ENCODE data around the gene AP2M1. TPM values are rescaled to one million over a fixed set of nuclear protein-coding genes. Genes with fewer than 3 reads are reported as not detected.

AP2M1 gene
- total RNA-seq, 4 donors from 2014 or later: 153 to 318 (median 182) TPM

GRCh38 chr3:184178521-184179138, 4.0 kb downstream of the AP2M1 start:
- no peaks in the 10 kb centered on the region for H3K9me3 ChIP-seq
- in situ Hi-C loops (cut with MboI; ENCODE audit: low pct_ligation_motif_present in 1 of 4, low pct_unique_long_range_greater_than_20kb in 1 of 4, low sequenced_read_pairs in 3 of 4): no loop called here

GRCh38 chr3:184180165-184180564, 5.5 kb downstream of the AP2M1 start:
- in situ Hi-C loops (cut with MboI; ENCODE audit: low pct_ligation_motif_present in 1 of 4, low pct_unique_long_range_greater_than_20kb in 1 of 4, low sequenced_read_pairs in 3 of 4): no loop called here
- 83% methylated on average over 6 of the region's 6 CpGs; no CpG with 5 or more reads in 1 of the 2 donors for WGBS, 2 donors (ENCODE audit: low coverage in 1 of 2)
- intact Hi-C loops (cut with DNase I; ENCODE audit: low total_unique reads): loop anchor here (10.0 kb wide), 1 partner anchor 45 kb away; the partner anchor contains the start of gene EIF2B5
- no peak for DNase-seq
- Histone ChIP-seq H3K27ac (no peak overlapping the region), H3K27me3 (no peaks in the 10 kb centered on the region), H3K4me3 (no peak overlapping the region), H3K4me1 (peaks cover 14 to 32% (median 29%) of the 10 kb centered on the region in 4 donors), H3K36me3 (peaks cover 0 to 57% (median 28%) of the 10 kb centered on the region in 4 donors), H3K9me3 (no peaks in the 10 kb centered on the region)
- TF ChIP-seq EP300 (IDR thresholded peaks at IDR 0.05; ENCODE audit: low read depth): no peak
- no peak for TF ChIP-seq POLR2AphosphoS5 (IDR thresholded peaks at IDR 0.05)
- TF ChIP-seq CTCF (IDR thresholded peaks at IDR 0.05): no peak
- no peak for TF ChIP-seq POLR2A (IDR thresholded peaks at IDR 0.05)

More at GRCh38 chr3:184178521-184179138, 4.0 kb downstream of the AP2M1 start:
- TF ChIP-seq POLR2A (IDR thresholded peaks at IDR 0.05) (no peak), POLR2AphosphoS5 (IDR thresholded peaks at IDR 0.05) (no peak)
- intact Hi-C loops (cut with DNase I; ENCODE audit: low total_unique reads): no loop called here
- peaks cover 18 to 38% (median 29%) of the 10 kb centered on the region in 4 donors for H3K4me1 ChIP-seq
- H3K27me3 ChIP-seq: no peaks in the 10 kb centered on the region
- 95 to 97% methylated on average over 10 to 13 of the region's 13 CpGs for WGBS, 2 donors (ENCODE audit: low coverage in 1 of 2)
- H3K36me3 ChIP-seq: peaks cover 0 to 52% (median 25%) of the 10 kb centered on the region in 4 donors
- no peak overlapping the region for H3K4me3 ChIP-seq
- H3K27ac ChIP-seq: no peak overlapping the region
- DNase-seq: no peak

GRCh38 chr3:184181596-184181995, 6.9 kb downstream of the AP2M1 start:
- intact Hi-C loops (cut with DNase I; ENCODE audit: low total_unique reads): loop anchor here (10.0 kb wide), 1 partner anchor 47 kb away; the partner anchor contains the start of gene EIF2B5
- 89 to 100% methylated on average over 1 to 9 of the region's 9 CpGs for WGBS, 2 donors (ENCODE audit: low coverage in 1 of 2)
- Histone ChIP-seq H3K36me3 (peaks cover 0 to 57% (median 28%) of the 10 kb centered on the region in 4 donors), H3K27ac (no peak overlapping the region), H3K9me3 (no peaks in the 10 kb centered on the region), H3K4me1 (peaks cover 11 to 27% (median 23%) of the 10 kb centered on the region in 4 donors), H3K4me3 (no peak overlapping the region), H3K27me3 (no peaks in the 10 kb centered on the region)
- TF ChIP-seq EP300 (IDR thresholded peaks at IDR 0.05; ENCODE audit: low read depth) (no peak), CTCF (IDR thresholded peaks at IDR 0.05) (no peak), POLR2AphosphoS5 (IDR thresholded peaks at IDR 0.05) (no peak), POLR2A (IDR thresholded peaks at IDR 0.05) (no peak)
- in situ Hi-C loops (cut with MboI; ENCODE audit: low pct_ligation_motif_present in 1 of 4, low pct_unique_long_range_greater_than_20kb in 1 of 4, low sequenced_read_pairs in 3 of 4): no loop called here
- no peak for DNase-seq

- 89% methylated on average over 5 of the region's 5 CpGs; no CpG with 5 or more reads in 1 of the 2 donors for WGBS, 2 donors (ENCODE audit: low coverage in 1 of 2)
- H3K4me3 ChIP-seq: no peak overlapping the region
- H3K36me3 ChIP-seq: peaks cover 0 to 55% (median 28%) of the 10 kb centered on the region in 4 donors
- in situ Hi-C loops (cut with MboI; ENCODE audit: low pct_ligation_motif_present in 1 of 4, low pct_unique_long_range_greater_than_20kb in 1 of 4, low sequenced_read_pairs in 3 of 4) (no loop called here), intact Hi-C loops (cut with DNase I; ENCODE audit: low total_unique reads) (loop anchor here (10.0 kb wide), 1 partner anchor 49 kb away; the partner anchor contains the start of gene EIF2B5)
- H3K4me1 ChIP-seq: peaks cover 15 to 29% (median 20%) of the 10 kb centered on the region in 4 donors
- H3K27me3 ChIP-seq: no peaks in the 10 kb centered on the region
- no peak for DNase-seq
- TF ChIP-seq POLR2AphosphoS5 (IDR thresholded peaks at IDR 0.05) (no peak), POLR2A (IDR thresholded peaks at IDR 0.05) (no peak), EP300 (IDR thresholded peaks at IDR 0.05; ENCODE audit: low read depth) (no peak), CTCF (IDR thresholded peaks at IDR 0.05) (no peak)
- no peaks in the 10 kb centered on the region for H3K9me3 ChIP-seq
- no peak overlapping the region for H3K27ac ChIP-seq
Observed at GRCh38 chr3:184183679-184184078, 9.0 kb downstream of the AP2M1 start.
